DMS79 treated with DMSO at 0.1 percent for 48 hours (cell line): ENCODE measurements around the gene CAMTA1.
A peak's percentile ranks its signal among the peaks of the same experiment; 100 is the strongest.
"Not testable (repeated sequence)": the region's sequence is repeated elsewhere in the genome, so short reads cannot be mapped to it uniquely, and the experiment has no call there.

Experiments
- DNase-seq: peaks from one replicate; lab custom pipeline; 2025; lab: John Stamatoyannopoulos, UW

CAMTA1 gene

GRCh38 chr1:6785318-6785727 lies at the start of gene CAMTA1:
Gene CAMTA1 (plus strand): TSS chr1:6785454. CDS start chr1:6785531, 77 bp downstream.
- no peak for DNase-seq

- no peak for DNase-seq
These were observed 46.1 kb upstream of the CAMTA1 start for GRCh38 chr1:6738987-6739676.

- not testable (repeated sequence) for DNase-seq
These were observed 42.5 kb upstream of the CAMTA1 start for GRCh38 chr1:6742676-6743188.

- DNase-seq: peak; percentile 62
These were observed 41.8 kb upstream of the CAMTA1 start for GRCh38 chr1:6743189-6744101.

- no peak for DNase-seq
These were observed 40.2 kb upstream of the CAMTA1 start for GRCh38 chr1:6745073-6745472.

- no peak for DNase-seq
These were observed 37.6 kb upstream of the CAMTA1 start for GRCh38 chr1:6747674-6748073.

- no peak for DNase-seq
These were observed 34.8 kb upstream of the CAMTA1 start for GRCh38 chr1:6750490-6750889.

GRCh38 chr1:6753320-6754140 lies 31.7 kb upstream of the CAMTA1 start:
- no peak for DNase-seq

GRCh38 chr1:6756457-6756856 lies 28.8 kb upstream of the CAMTA1 start:
- DNase-seq: no peak

- DNase-seq: no peak
These were observed 27.4 kb upstream of the CAMTA1 start for GRCh38 chr1:6757719-6758435.

GRCh38 chr1:6761196-6761737 lies 24.0 kb upstream of the CAMTA1 start:
- DNase-seq: no peak

GRCh38 chr1:6762060-6762459 lies 23.2 kb upstream of the CAMTA1 start:
- DNase-seq: no peak

GRCh38 chr1:6770751-6771440 lies 14.4 kb upstream of the CAMTA1 start:
- peak; percentile 73 for DNase-seq

GRCh38 chr1:6771441-6771769 lies 13.8 kb upstream of the CAMTA1 start:
- DNase-seq: peak; percentile 73

- DNase-seq: no peak
These were observed 10.9 kb upstream of the CAMTA1 start for GRCh38 chr1:6774381-6774780.

- DNase-seq: no peak
These were observed 9.8 kb upstream of the CAMTA1 start for GRCh38 chr1:6775261-6776043.

- no peak for DNase-seq
These were observed 8.9 kb upstream of the CAMTA1 start for GRCh38 chr1:6776389-6776788.

GRCh38 chr1:6776895-6777294 lies 8.4 kb upstream of the CAMTA1 start:
- DNase-seq: no peak

- no peak for DNase-seq
These were observed 7.4 kb upstream of the CAMTA1 start for GRCh38 chr1:6777813-6778212.
